Measurements from ENCODE around the gene SMPX.

DNA sequence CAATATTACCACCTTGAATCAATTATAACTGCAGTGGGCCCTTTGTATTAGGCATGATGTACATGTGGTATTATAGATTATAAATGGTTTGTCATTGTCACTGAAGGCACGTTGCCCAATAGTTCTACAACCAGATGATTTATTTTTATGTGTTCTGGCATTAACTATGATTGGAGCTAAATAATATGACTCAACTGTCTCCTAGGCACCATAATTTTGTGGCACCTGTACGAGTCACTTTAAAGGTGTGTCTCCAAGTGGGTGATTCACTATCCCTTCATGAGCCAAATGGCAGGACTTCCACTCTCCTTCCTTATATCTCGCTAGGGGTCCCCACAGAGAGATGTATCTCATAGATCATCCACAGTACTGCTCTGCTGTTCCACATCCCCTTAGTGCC, 6.1 kb upstream of the SMPX start:
- TF ChIP-seq JUND (IDR thresholded peaks at IDR 0.05) (no peak), CTCF (IDR thresholded peaks at IDR 0.05; ENCODE audit: low read depth, low read length, missing input control) (no peak), MAX (IDR thresholded peaks at IDR 0.05) (no peak)

Data from liver (tissue), 3 donors.